HG02970 (cell line): ENCODE results near the gene URI1.

ENCODE experiments used
- ATAC-seq: cut with Tn5 transposase; IDR thresholded peaks from one replicate; pipeline ENCODE4 v1.9.1; 2021; ENCODE audit warnings: mild to moderate bottlenecking, moderate library complexity, moderate number of reproducible peaks; ENCODE audit not compliant: unreplicated experiment, low FRiP score

The URI1 gene

GRCh38 chr19:30049226-30049625 is 107.2 kb downstream of the URI1 start:
- ATAC-seq: no peak

- no peak for ATAC-seq
Measured at GRCh38 chr19:30049846-30050667, 108.0 kb downstream of the URI1 start.

GRCh38 chr19:30052122-30053075 is 110.4 kb downstream of the URI1 start:
- ATAC-seq: no peak

- ATAC-seq: no peak
Measured at GRCh38 chr19:30053558-30053957, 111.5 kb downstream of the URI1 start.

- no peak for ATAC-seq
Measured at GRCh38 chr19:30054210-30054609, 112.2 kb downstream of the URI1 start.

GRCh38 chr19:30056580-30056979 is 114.5 kb downstream of the URI1 start:
- ATAC-seq: no peak

GRCh38 chr19:30059741-30060457 is 117.9 kb downstream of the URI1 start:
- ATAC-seq: no peak

GRCh38 chr19:30060531-30061222 is 118.6 kb downstream of the URI1 start:
- no peak for ATAC-seq

- no peak for ATAC-seq
Measured at GRCh38 chr19:30061223-30062064, 119.4 kb downstream of the URI1 start.

GRCh38 chr19:30062065-30062906 is 120.2 kb downstream of the URI1 start:
- ATAC-seq: no peak

- no peak for ATAC-seq
Measured at GRCh38 chr19:30062907-30063649, 121.0 kb downstream of the URI1 start.

- no peak for ATAC-seq
Measured at GRCh38 chr19:30063650-30064347, 121.8 kb downstream of the URI1 start.

GRCh38 chr19:30064348-30064699 is 122.3 kb downstream of the URI1 start:
- ATAC-seq: no peak

- no peak for ATAC-seq
Measured at GRCh38 chr19:30064771-30065494, 122.9 kb downstream of the URI1 start.

- ATAC-seq: no peak
Measured at GRCh38 chr19:30065680-30066606, 123.9 kb downstream of the URI1 start.
